K562 (cell line): ENCODE results near the gene ASB6. TPM values are rescaled to one million over a fixed set of nuclear protein-coding genes. Genes with fewer than 3 reads are reported as not detected.

Source experiments
- BRD4 ChIP-seq: fragments of 200-600 bp; sonication (generic); IDR thresholded peaks from 2 replicates; pipeline ENCODE4 v1.6.1; 2017; ENCODE audit warnings: inconsistent platforms
- CBX8 ChIP-seq: fragments of 200-600 bp; sonication (generic); IDR thresholded peaks from 2 replicates; pipeline ENCODE4 v1.6.1; 2012; ENCODE audit warnings: borderline replicate concordance, mixed run types, low read depth, mild to moderate bottlenecking, moderate library complexity, mixed read lengths, low read length, control low read depth, inconsistent platforms; ENCODE audit not compliant: poor library complexity, severe bottlenecking; ENCODE audit errors: extremely low read depth
- GABPA ChIP-seq: fragments of 200-800 bp; sonication (Bioruptor generic); conservative IDR thresholded peaks from 2 replicates; pipeline ENCODE4 v1.6.1; 2016; ENCODE audit warnings: low read depth, missing genetic modification characterization, missing compliant biosample characterization
- RAD21 ChIP-seq, 2 experiments: fragments of 250-450 bp in 1 of 2; fragments of 450-650 bp in 1 of 2; sonication (Bioruptor Pico) in 1 of 2; formaldehyde crosslinking in 1 of 2; IDR thresholded peaks in 1 of 2; conservative IDR thresholded peaks in 1 of 2; 2 replicates each; pipeline versions ENCODE4 v1.4.0 to v1.8.0; 2020 to 2022; ENCODE audit warnings: mild to moderate bottlenecking in 2 of 2, moderate library complexity in 1 of 2
- SRSF3 ChIP-seq: fragments of 200-400 bp; formaldehyde crosslinking; IDR thresholded peaks from 2 replicates; pipeline ENCODE4 v1.6.1; 2016; ENCODE audit warnings: mild to moderate bottlenecking, low read length, moderate library complexity; ENCODE audit not compliant: insufficient read depth
- ZNF444 ChIP-seq: fragments of 250-450 bp; sonication (Bioruptor Pico); IDR thresholded peaks from 2 replicates; pipeline ENCODE4 v1.4.0; 2020; ENCODE audit warnings: mild to moderate bottlenecking, moderate library complexity
- polyA plus RNA-seq, 8 experiments: library from polyadenylated mRNA; depleted of rRNA in 4 of 8; stranded (reverse) in 5 of 8; unstranded in 3 of 8; fragments of >200 nt; fragmentation: Nextera tagmentation in 2 of 8; fragmentation: Illumina TruSeq in 1 of 8; extraction: Ambion mirVana in 2 of 8; extraction: Trizol in 1 of 8; gene quantifications; 2 replicates each; pipeline versions ENCODE4 v1.2.1 to v1.2.3, GENCODE V29; 2011 to 2014; ENCODE audit warnings: inconsistent platforms in 1 of 8, missing spikeins in 1 of 8
- total RNA-seq, 7 experiments: library from RNA; depleted of rRNA in 6 of 7; stranded (reverse); fragments of >200 nt in 6 of 7; fragmentation: Illumina TruSeq in 2 of 7; extraction: Trizol in 2 of 7; gene quantifications; 2 replicates each; pipeline versions ENCODE4 v1.2.1 to v1.2.3, GENCODE V29; 2011 to 2021; ENCODE audit warnings: low replicate concordance in 1 of 7
- TF ChIP-seq, protein P1 (sequence below): fragments of 250-450 bp; sonication (Bioruptor Pico); IDR thresholded peaks from 2 replicates; pipeline ENCODE4 v1.4.0; 2020
- TF ChIP-seq, protein P2 (sequence below): sonication (generic); formaldehyde crosslinking; IDR thresholded peaks from 2 replicates; pipeline ENCODE4 v1.8.0; 2022; ENCODE audit warnings: mild to moderate bottlenecking, missing genetic modification reagents, borderline replicate concordance
- TF ChIP-seq, protein P3 (sequence below): fragments of 250-450 bp; sonication (Bioruptor Pico); IDR thresholded peaks from 2 replicates; pipeline ENCODE4 v1.8.0; 2022; ENCODE audit warnings: moderate library complexity, mild to moderate bottlenecking, inconsistent platforms
- TF ChIP-seq, protein P4 (sequence below): IDR thresholded peaks from 2 replicates; pipeline ENCODE4 v1.6.1; 2016; ENCODE audit warnings: missing genetic modification characterization, missing compliant biosample characterization
- TF ChIP-seq, protein P5 (sequence below): fragments of 150-350 bp; conservative IDR thresholded peaks from 2 replicates; pipeline ENCODE4 v1.6.1; 2014; ENCODE audit warnings: low read length

The ASB6 gene
- total and polyA plus RNA-seq, 9 of the 15 experiments (the other 6 are each of a cell fraction or from before 2014, with no cell fraction given), result 0.92 to 17.8 (median 11.3) TPM

DNA sequence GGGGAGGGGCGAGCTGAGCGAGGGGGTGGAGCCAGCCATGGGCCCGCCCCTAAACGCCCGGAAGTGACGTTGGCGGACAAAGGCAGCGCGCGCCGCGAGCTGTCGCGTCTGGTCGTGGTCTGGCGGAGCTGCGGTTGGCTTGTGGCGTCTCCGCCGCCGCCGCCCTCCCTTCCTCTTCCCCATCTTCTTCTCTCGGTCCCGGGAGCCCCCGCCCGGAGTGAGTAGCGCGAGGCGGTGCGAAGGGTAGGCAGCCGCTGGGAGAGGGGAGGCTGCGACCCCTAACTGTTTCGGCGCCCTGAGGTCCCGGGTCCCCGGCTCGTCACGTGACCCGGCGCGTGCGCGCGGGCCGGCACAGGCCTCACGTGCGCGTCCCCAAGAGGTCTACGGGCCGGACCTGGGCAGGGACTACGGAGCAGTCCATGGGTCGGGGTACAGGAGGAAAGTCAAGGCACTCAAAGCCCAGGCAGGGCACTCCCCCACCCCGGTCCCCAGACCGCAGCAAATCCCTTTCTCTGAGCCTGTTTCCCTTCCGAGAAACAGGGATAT is 15.8 kb downstream of the ASB6 start, which contains the start of gene NTMT1 (continued):
- TF ChIP-seq BRD4, result no peak
- TF ChIP-seq, protein P1, sequence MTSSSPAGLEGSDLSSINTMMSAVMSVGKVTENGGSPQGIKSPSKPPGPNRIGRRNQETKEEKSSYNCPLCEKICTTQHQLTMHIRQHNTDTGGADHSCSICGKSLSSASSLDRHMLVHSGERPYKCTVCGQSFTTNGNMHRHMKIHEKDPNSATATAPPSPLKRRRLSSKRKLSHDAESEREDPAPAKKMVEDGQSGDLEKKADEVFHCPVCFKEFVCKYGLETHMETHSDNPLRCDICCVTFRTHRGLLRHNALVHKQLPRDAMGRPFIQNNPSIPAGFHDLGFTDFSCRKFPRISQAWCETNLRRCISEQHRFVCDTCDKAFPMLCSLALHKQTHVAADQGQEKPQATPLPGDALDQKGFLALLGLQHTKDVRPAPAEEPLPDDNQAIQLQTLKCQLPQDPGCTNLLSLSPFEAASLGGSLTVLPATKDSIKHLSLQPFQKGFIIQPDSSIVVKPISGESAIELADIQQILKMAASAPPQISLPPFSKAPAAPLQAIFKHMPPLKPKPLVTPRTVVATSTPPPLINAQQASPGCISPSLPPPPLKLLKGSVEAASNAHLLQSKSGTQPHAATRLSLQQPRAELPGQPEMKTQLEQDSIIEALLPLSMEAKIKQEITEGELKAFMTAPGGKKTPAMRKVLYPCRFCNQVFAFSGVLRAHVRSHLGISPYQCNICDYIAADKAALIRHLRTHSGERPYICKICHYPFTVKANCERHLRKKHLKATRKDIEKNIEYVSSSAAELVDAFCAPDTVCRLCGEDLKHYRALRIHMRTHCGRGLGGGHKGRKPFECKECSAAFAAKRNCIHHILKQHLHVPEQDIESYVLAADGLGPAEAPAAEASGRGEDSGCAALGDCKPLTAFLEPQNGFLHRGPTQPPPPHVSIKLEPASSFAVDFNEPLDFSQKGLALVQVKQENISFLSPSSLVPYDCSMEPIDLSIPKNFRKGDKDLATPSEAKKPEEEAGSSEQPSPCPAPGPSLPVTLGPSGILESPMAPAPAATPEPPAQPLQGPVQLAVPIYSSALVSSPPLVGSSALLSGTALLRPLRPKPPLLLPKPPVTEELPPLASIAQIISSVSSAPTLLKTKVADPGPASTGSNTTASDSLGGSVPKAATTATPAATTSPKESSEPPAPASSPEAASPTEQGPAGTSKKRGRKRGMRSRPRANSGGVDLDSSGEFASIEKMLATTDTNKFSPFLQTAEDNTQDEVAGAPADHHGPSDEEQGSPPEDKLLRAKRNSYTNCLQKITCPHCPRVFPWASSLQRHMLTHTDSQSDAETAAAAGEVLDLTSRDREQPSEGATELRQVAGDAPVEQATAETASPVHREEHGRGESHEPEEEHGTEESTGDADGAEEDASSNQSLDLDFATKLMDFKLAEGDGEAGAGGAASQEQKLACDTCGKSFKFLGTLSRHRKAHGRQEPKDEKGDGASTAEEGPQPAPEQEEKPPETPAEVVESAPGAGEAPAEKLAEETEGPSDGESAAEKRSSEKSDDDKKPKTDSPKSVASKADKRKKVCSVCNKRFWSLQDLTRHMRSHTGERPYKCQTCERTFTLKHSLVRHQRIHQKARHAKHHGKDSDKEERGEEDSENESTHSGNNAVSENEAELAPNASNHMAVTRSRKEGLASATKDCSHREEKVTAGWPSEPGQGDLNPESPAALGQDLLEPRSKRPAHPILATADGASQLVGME (CRISPR knock-in tag), result 0 out of 2 replicates have a peak, but pooled peaks have one; percentile 62
- TF ChIP-seq GABPA (tag), result peak; percentile 94
- TF ChIP-seq, protein P2, sequence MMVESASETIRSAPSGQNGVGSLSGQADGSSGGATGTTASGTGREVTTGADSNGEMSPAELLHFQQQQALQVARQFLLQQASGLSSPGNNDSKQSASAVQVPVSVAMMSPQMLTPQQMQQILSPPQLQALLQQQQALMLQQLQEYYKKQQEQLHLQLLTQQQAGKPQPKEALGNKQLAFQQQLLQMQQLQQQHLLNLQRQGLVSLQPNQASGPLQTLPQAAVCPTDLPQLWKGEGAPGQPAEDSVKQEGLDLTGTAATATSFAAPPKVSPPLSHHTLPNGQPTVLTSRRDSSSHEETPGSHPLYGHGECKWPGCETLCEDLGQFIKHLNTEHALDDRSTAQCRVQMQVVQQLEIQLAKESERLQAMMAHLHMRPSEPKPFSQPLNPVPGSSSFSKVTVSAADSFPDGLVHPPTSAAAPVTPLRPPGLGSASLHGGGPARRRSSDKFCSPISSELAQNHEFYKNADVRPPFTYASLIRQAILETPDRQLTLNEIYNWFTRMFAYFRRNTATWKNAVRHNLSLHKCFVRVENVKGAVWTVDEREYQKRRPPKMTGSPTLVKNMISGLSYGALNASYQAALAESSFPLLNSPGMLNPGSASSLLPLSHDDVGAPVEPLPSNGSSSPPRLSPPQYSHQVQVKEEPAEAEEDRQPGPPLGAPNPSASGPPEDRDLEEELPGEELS, result no peak
- TF ChIP-seq RAD21 (CRISPR knock-in tag; conservative IDR thresholded peaks at IDR 0.05 in 1 of 2, IDR thresholded peaks at IDR 0.05 in 1 of 2), result no peak
- TF ChIP-seq ZNF444 (CRISPR knock-in tag), result no peak
- TF ChIP-seq CBX8, result no peak
- TF ChIP-seq, protein P3, sequence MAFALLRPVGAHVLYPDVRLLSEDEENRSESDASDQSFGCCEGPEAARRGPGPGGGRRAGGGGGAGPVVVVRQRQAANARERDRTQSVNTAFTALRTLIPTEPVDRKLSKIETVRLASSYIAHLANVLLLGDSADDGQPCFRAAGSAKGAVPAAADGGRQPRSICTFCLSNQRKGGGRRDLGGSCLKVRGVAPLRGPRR (CRISPR knock-in tag), result no peak
- TF ChIP-seq, protein P4, sequence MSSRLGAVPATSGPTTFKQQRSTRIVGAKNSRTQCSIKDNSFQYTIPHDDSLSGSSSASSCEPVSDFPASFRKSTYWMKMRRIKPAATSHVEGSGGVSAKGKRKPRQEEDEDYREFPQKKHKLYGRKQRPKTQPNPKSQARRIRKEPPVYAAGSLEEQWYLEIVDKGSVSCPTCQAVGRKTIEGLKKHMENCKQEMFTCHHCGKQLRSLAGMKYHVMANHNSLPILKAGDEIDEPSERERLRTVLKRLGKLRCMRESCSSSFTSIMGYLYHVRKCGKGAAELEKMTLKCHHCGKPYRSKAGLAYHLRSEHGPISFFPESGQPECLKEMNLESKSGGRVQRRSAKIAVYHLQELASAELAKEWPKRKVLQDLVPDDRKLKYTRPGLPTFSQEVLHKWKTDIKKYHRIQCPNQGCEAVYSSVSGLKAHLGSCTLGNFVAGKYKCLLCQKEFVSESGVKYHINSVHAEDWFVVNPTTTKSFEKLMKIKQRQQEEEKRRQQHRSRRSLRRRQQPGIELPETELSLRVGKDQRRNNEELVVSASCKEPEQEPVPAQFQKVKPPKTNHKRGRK (tag), result no peak
- no peak for TF ChIP-seq SRSF3
- TF ChIP-seq, protein P5, sequence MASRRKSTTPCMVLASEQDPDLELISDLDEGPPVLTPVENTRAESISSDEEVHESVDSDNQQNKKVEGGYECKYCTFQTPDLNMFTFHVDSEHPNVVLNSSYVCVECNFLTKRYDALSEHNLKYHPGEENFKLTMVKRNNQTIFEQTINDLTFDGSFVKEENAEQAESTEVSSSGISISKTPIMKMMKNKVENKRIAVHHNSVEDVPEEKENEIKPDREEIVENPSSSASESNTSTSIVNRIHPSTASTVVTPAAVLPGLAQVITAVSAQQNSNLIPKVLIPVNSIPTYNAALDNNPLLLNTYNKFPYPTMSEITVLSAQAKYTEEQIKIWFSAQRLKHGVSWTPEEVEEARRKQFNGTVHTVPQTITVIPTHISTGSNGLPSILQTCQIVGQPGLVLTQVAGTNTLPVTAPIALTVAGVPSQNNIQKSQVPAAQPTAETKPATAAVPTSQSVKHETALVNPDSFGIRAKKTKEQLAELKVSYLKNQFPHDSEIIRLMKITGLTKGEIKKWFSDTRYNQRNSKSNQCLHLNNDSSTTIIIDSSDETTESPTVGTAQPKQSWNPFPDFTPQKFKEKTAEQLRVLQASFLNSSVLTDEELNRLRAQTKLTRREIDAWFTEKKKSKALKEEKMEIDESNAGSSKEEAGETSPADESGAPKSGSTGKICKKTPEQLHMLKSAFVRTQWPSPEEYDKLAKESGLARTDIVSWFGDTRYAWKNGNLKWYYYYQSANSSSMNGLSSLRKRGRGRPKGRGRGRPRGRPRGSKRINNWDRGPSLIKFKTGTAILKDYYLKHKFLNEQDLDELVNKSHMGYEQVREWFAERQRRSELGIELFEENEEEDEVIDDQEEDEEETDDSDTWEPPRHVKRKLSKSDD, result no peak
